HG03196 (cell line): ENCODE results near the gene SOX30.

Source experiments
- ATAC-seq: cut with Tn5 transposase; IDR thresholded peaks from one replicate; pipeline ENCODE4 v1.9.1; 2021; ENCODE audit not compliant: unreplicated experiment

SOX30 gene

GRCh38 chr5:157578079-157578780, 74.0 kb downstream of the SOX30 start:
- ATAC-seq = no peak

GRCh38 chr5:157576678-157577077, 75.6 kb downstream of the SOX30 start:
- no peak for ATAC-seq
